Pancreas (tissue), 10 donors: ENCODE data around the gene XRCC3. TPM values are rescaled to one million over a fixed set of nuclear protein-coding genes. Genes with fewer than 3 reads are reported as not detected.

ENCODE experiments used
- ATAC-seq, 4 donors: fragments of 200-7000 bp; cut with Tn5 transposase; one replicate each; pipeline versions ENCODE4 v1.8.0 to v1.9.1; 2020; ENCODE audit warnings: mild to moderate bottlenecking in 4 of 4, moderate library complexity in 4 of 4
- DNase-seq, 6 donors: peaks; one replicate each; pipeline ENCODE4 v3.0.0-alpha.2; 2020
- FAIRE-seq: peaks from 2 replicates; lab custom pipeline; 2012; peaks lifted over from hg19 to GRCh38; lab: Jason Lieb, UNC
- H3K27ac ChIP-seq, 4 donors: fragments of 200-600 bp; sonication (generic); 1 replicate in 3 of 4; 2 replicates in 1 of 4; pipeline versions ENCODE4 v1.5.0 to v1.8.0; 2020
- H3K27me3 ChIP-seq, 4 donors: fragments of 200-600 bp; one replicate each; pipeline ENCODE4 v1.8.0; 2021
- H3K36me3 ChIP-seq, 3 donors: fragments of 200-600 bp; sonication (generic) in 1 of 3; one replicate each; pipeline versions ENCODE4 v1.5.0 to v1.8.0; 2020 to 2021
- H3K4me1 ChIP-seq, 3 donors: fragments of 200-600 bp; one replicate each; pipeline ENCODE4 v1.8.0; 2021
- H3K4me3 ChIP-seq, 4 donors: fragments of 200-600 bp; sonication (generic) in 2 of 4; one replicate each; pipeline versions ENCODE4 v1.5.0 to v1.8.0; 2020 to 2021
- H3K9me3 ChIP-seq, 4 donors: fragments of 200-600 bp; one replicate each; pipeline ENCODE4 v1.8.0; 2021
- CTCF ChIP-seq, 4 donors: fragments of 200-600 bp; sonication (generic) in 3 of 4; IDR thresholded peaks; one replicate each; pipeline versions ENCODE4 v1.5.0 to v1.8.0; 2021; ENCODE audit warnings: antibody characterized with exemption in 4 of 4
- WGBS, 2 donors: extraction: QIAGEN DNeasy Blood & Tissue Kit; methylation state at CpG; one replicate each; pipeline ENCODE4 v1.1.7; 2013; 5-methylcytosine and 5-hydroxymethylcytosine counted together
- intact Hi-C, 3 donors: fragments of 100-400 bp; cut with DNase I; formaldehyde crosslinking; loops; one replicate each; pipeline versions ENCODE4 v1.11.1 to v1.14.2; 2022
- polyA plus RNA-seq, 2 donors: library from polyadenylated mRNA; stranded (reverse); fragments of 200-250 nt; gene quantifications; one replicate each; pipeline ENCODE4 v1.2.3, GENCODE V29; 2013
- total RNA-seq, 6 donors: library from RNA; stranded (reverse); fragmentation: NEBNext Ultra II Directional in 4 of 6; extraction: Animal tissue kit (Norgen Biotek cat#: 25700) in 4 of 6; gene quantifications; one replicate each; pipeline versions ENCODE4 v1.2.1 to v1.2.4, GENCODE V29; 2021 to 2023
- donor health status: healthy with polysubstance abuse.
- donor health status: DM: no; HTN: no; CAD: no; lungs with moderate emphysema.
- donor health status: DM: no; HTN: no; CAD: no.
- donor health status: control.
- donor health status: control.
- donor health status: Bipolar disorder and iron deficiency.
- donor health status: DM: yes; HTN: yes; CAD: no.
- donor health status: DM: no; HTN: no; CAD: no.
- donor health status: DM: no; HTN: no; CAD: no.
- donor health status: DM: yes; HTN: yes; CAD: no.

Gene XRCC3
- total and polyA plus RNA-seq, 8 donors: 1.7 to 5.2 (median 3.0) TPM

DNA sequence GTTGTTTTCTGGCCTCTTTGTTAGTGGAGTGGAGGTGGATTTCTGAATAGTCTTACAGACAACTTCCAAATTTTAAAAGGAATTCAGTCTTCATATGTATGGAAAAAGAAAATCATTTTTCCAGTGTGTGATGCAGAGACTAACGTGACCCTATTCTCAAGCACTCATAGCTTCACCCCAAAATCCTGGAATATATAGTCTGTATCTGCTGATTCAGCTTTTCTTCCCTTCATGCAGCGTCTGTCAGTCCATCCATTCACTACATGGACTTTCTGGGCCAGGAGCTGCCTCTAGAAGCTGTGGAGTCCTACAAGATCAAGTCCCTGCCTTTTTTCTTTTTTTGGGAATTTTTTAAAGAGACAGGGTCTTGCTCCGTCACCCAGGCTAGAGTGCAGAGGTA lies 62.4 kb downstream of the XRCC3 start:
- DNase-seq: no peak
- no peak for TF ChIP-seq CTCF (IDR thresholded peaks at IDR 0.05)
- no peak for ATAC-seq
- no peak for FAIRE-seq
- no peak overlapping the region for H3K4me3 ChIP-seq
- H3K36me3 ChIP-seq: peaks cover 3 to 27% (median 10%) of the 10 kb centered on the region in 3 donors
- no peaks in the 10 kb centered on the region for H3K4me1 ChIP-seq
- 76 to 88% methylated on average over 3 of the region's 3 CpGs for WGBS, 2 donors
- H3K9me3 ChIP-seq: no peaks in the 10 kb centered on the region
- no peaks in the 10 kb centered on the region for H3K27me3 ChIP-seq
- H3K27ac ChIP-seq: no peak overlapping the region
- intact Hi-C loops: no loop called here

DNA sequence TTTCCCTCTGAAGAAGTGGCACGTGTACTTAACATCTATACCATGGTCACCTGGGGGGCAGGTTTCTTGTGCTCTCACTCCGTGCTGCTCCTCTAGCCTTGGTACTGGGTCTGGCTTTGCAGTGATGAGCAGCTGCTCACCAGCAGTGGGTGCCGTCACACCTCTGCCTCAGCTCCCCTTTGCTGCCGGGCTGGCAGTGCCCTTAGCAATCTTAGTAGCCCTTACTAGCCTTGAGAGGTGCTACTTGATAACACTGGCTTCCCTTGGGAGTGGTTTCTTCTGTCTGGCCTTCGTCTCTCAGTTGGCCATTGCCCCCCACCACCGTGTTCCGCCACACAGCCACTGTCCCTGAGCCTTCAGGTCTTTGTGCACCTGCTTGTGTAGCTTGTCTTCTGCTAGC lies 63.7 kb downstream of the XRCC3 start:
- ATAC-seq (no peak), DNase-seq (no peak), FAIRE-seq (no peak)
- WGBS, 2 donors: 77 to 79% methylated on average over 7 of the region's 7 CpGs
- no peaks in the 10 kb centered on the region for H3K4me1 ChIP-seq
- no peaks in the 10 kb centered on the region for H3K27me3 ChIP-seq
- intact Hi-C loops: no loop called here
- no peak overlapping the region for H3K27ac ChIP-seq
- TF ChIP-seq CTCF (IDR thresholded peaks at IDR 0.05): no peak
- H3K36me3 ChIP-seq: peaks cover 0 to 24% (median 10%) of the 10 kb centered on the region in 3 donors
- no peaks in the 10 kb centered on the region for H3K9me3 ChIP-seq
- no peak overlapping the region for H3K4me3 ChIP-seq

DNA sequence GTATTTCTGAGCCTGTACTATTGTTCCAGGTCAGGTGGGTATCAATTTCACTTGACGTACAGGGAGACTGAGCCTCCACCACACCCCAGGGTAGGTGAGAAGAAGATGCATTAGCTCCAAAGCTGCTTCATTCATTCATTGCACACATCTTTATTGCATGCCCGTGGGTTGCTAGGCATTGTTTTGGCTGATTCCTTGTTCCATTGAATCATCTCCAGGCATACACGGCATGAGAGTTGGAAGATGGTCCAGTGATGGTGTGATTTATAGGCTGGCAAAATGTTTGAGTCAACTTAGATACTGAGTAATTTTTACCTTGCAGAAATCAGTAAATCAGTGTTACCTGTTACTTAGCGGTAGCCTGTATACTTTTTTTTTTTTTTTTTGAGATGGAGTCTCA lies 65.0 kb downstream of the XRCC3 start:
- no peak overlapping the region for H3K27ac ChIP-seq
- ATAC-seq (no peak), FAIRE-seq (no peak), DNase-seq (no peak)
- 83 to 88% methylated on average over 4 of the region's 4 CpGs for WGBS, 2 donors
- intact Hi-C loops: no loop called here
- no peaks in the 10 kb centered on the region for H3K4me1 ChIP-seq
- no peaks in the 10 kb centered on the region for H3K27me3 ChIP-seq
- no peak overlapping the region for H3K4me3 ChIP-seq
- peaks cover 0 to 10% (median 1%) of the 10 kb centered on the region in 3 donors for H3K36me3 ChIP-seq
- H3K9me3 ChIP-seq: no peaks in the 10 kb centered on the region
- TF ChIP-seq CTCF (IDR thresholded peaks at IDR 0.05): no peak

- Histone ChIP-seq H3K27me3 (no peaks in the 10 kb centered on the region), H3K9me3 (no peaks in the 10 kb centered on the region), H3K27ac (no peak overlapping the region), H3K4me1 (no peaks in the 10 kb centered on the region), H3K36me3 (no peaks in the 10 kb centered on the region), H3K4me3 (no peak overlapping the region)
- TF ChIP-seq CTCF (IDR thresholded peaks at IDR 0.05): no peak
- ATAC-seq: no peak
- WGBS, 2 donors: 98% methylated on average over 3 of the region's 3 CpGs
- intact Hi-C loops: no loop called here
- no peak for DNase-seq
- no peak for FAIRE-seq
Observed at GRCh38 chr14:103649001-103649400, 66.2 kb downstream of the XRCC3 start.

Other genes starting within 250 kb of the XRCC3 start
- gene CKB, start 192.6 kb downstream of the XRCC3 start, total RNA-seq: 10 to 100 TPM; 17.8 to 52.9 (median 40.1) TPM
- 100 to 1,000 TPM; 140 to 264 TPM for gene CKB, start 192.6 kb downstream of the XRCC3 start, polyA plus RNA-seq
- 10 to 100 TPM in 1 of 6 donors, 1 to 10 TPM in 5; 3.3 to 10.4 (median 6.3) TPM for gene TRMT61A, start 186.3 kb downstream of the XRCC3 start, total RNA-seq
- gene TRMT61A, start 186.3 kb downstream of the XRCC3 start, polyA plus RNA-seq: 10 to 100 TPM; 13.2 to 16.1 TPM
- 10 to 100 TPM in 3 of 6 donors, 1 to 10 TPM in 3; 6.4 to 13.4 (median 10.0) TPM for gene BAG5, start 152.8 kb downstream of the XRCC3 start, total RNA-seq
- gene BAG5, start 152.8 kb downstream of the XRCC3 start, polyA plus RNA-seq: 1 to 10 TPM; 3.6 to 8.5 TPM
- gene COA8, start 152.5 kb downstream of the XRCC3 start, total RNA-seq: 10 to 100 TPM; 17.0 to 28.7 (median 23.9) TPM
- 10 to 100 TPM; 28.0 to 31.7 TPM for gene COA8, start 152.5 kb downstream of the XRCC3 start, polyA plus RNA-seq
- 10 to 100 TPM; 36.1 to 81.0 (median 49.1) TPM for gene KLC1, start 86.2 kb downstream of the XRCC3 start, total RNA-seq
- 10 to 100 TPM; 79.6 to 91.0 TPM for gene KLC1, start 86.2 kb downstream of the XRCC3 start, polyA plus RNA-seq
- 10 to 100 TPM; 13.7 to 24.9 (median 16.2) TPM for gene ZFYVE21, start 359 bp upstream of the XRCC3 start, total RNA-seq
- gene ZFYVE21, start 359 bp upstream of the XRCC3 start, polyA plus RNA-seq: 10 to 100 TPM; 22.1 to 32.6 TPM
- 10 to 100 TPM; 20.9 to 33.9 (median 24.5) TPM for gene PPP1R13B, start 132.1 kb upstream of the XRCC3 start, total RNA-seq
- gene PPP1R13B, start 132.1 kb upstream of the XRCC3 start, polyA plus RNA-seq: 10 to 100 TPM; 31.4 to 33.8 TPM
- 1 to 10 TPM in 4 of 6 donors, under 1 TPM in 2; 0.67 to 5.6 (median 1.6) TPM for gene TDRD9, start 213.0 kb upstream of the XRCC3 start, total RNA-seq
- gene TDRD9, start 213.0 kb upstream of the XRCC3 start, polyA plus RNA-seq: 10 to 100 TPM in 1 of 2 donors, 1 to 10 TPM in 1; 2.9 to 28.6 TPM
- gene RD3L, start 227.1 kb upstream of the XRCC3 start, total RNA-seq: not detected
- gene RD3L, start 227.1 kb upstream of the XRCC3 start, polyA plus RNA-seq: not detected